GM19452 (cell line): ENCODE results near the gene THBS3.
"Not testable (repeated sequence)": the region's sequence is repeated elsewhere in the genome, so short reads cannot be mapped to it uniquely, and the experiment has no call there.

ENCODE experiments used
- ATAC-seq: cut with Tn5 transposase; IDR thresholded peaks from one replicate; pipeline ENCODE4 v1.9.1; 2021; ENCODE audit not compliant: unreplicated experiment

THBS3 gene

DNA sequence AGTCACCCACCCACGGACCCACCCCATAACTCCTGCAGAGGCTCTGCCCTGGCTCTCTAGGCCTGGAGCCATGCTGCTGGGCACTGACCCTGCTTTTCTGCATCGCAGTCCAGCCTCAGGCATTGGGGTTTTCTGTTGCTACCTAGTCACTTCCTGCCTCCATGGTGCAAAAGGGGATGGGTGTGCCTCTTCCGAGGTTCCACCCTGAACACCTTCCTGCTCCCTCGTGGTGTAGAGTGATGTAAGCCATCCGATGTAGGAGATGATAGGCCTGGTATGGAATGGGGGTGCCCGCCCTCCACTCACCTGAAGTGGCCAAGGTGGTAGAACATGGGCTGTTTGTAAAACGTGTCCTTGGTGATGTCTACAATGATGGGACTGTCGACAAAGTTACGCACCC is 27.7 kb upstream of the THBS3 start:
- ATAC-seq = not testable (repeated sequence)

DNA sequence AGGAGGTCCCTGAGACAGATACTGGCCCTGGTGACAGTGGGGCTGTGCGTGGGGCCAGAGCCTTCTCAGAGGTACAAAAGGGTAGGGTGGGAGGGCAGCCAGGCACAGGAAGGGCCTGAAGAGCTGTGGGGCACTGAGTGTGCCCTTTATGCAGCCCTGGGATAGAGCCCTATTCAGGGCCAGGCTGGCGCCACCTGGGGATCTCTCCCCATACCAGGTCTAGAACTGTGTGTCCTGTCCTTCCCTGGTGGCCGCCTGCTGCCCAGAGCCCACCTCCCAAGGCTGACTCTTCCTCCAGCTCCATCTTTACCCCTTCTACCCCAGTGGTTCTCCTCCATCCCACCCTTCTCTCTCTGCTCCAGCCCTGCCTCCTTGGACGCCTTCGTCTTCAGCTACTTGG is 25.8 kb upstream of the THBS3 start:
- not testable (repeated sequence) for ATAC-seq

DNA sequence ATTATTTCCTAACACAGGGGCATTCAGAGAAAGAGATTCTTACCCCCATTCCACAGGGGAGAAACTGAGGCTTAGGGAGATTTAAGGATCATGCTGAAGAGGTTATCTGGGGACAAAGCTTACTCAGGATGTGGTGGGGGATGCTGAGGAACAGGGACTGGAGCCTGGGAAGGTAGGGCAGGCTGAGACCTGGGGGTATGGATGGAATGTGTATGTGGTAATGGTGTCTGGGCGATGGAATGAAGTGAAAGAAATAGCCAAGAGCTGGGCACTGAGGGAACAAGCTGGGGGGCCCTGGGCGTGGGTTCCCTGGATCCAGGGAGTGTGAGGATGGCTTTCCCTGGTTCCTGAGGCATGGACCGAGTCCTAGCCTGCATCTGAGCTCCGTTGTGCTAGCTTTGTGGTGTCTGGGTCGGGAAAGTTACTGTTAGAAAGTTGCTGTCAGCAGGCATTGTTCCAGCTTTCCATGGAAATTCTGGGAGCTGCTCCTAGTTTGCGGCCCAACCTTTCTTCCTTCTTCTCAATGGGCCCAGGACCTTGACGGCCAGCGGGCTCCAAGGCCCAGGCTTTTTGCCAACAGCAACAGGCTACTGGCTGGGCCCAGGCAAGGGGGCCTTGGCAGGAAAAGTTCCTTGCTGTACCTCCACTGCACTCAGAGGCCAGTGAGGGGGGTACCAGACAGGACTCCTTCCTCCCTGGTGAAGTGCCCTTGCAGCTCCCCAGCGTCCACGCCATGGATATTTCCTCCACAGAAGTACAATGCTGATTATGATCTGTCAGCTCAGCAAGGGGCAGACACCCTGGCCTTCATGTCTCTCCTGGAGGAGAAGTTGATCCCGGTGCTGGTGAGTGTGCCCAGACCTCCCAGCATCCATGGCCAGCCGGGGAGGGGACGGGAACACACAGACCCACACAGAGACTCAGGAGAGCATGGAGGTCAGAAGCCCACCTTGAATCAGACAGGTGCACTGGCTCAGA is 24.6 kb upstream of the THBS3 start:
- ATAC-seq = not testable (repeated sequence)

DNA sequence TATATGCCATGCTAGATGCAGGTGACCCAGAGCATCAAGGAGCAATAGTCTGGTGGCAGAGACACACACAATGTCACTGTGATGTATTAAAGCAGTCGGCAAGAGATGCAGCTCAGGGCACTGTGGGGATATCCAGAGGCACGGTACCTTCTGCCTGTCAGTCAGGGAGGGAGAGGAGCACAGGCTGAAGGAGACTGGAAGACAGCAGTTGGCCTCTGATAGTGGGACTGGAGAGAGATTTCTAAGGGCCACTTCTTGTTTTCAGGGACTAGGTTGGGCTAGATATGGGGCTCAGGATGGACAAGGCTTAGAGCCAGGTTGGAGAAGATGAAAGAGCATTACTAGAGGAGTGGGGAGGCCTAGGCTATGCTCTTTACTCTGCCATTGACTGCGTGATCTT is 23.6 kb upstream of the THBS3 start:
- ATAC-seq = not testable (repeated sequence)

DNA sequence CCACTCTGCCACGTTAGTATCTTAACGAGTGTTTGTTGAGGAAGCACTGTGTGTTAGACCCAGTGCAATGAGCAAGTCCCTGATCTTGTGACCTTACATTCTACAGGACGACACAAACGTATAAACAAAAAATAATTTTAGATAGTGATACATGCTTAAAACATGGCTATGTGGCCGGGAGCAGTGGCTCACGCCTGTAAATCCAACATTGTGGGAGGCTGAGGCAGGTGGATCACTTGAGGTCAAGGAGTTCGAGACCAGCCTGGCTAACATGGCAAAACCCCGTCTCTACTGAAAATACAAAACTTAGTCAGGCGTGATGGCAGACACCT is 20.4 kb upstream of the THBS3 start:
- no peak for ATAC-seq

DNA sequence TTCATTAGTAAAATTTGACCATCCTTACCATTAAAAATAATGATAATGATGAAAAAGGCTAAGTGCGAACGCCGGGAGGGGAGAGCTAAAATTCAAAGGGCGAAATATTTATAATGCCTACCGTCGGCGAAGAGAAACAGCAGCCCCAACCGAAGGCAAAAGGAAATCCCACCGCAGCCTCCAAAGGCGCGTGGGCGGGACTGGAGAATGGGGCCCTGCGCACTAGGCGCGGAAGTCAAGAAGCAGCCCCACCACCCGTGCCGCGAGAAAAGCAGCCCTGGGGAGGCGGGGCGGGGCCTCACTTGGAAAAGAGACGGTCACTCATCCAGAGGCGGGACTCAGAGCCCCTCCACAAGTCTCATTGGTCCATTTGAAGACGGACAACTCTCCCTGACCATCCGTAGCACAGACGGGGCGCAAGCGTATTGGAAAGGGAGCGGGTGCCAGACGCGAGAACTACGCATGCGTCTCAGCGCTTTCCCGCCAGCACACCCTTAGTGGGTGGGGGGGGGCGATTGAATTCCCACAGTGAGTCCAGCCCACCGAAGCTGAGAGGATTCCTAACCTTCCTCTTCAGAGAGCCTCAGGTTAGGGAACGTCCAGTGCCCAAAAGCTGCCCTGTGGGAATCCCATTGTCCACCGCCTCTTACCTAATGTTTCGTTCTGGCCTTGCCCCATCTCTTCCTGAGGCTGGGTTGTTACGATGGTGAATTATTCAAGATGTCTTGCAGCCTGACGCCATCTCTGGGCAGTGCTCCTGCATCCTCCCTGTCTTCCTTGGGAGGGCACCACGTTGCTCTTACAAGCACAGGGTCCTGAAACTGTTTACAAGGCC is 19.8 kb upstream of the THBS3 start:
- ATAC-seq = peak; percentile 81

DNA sequence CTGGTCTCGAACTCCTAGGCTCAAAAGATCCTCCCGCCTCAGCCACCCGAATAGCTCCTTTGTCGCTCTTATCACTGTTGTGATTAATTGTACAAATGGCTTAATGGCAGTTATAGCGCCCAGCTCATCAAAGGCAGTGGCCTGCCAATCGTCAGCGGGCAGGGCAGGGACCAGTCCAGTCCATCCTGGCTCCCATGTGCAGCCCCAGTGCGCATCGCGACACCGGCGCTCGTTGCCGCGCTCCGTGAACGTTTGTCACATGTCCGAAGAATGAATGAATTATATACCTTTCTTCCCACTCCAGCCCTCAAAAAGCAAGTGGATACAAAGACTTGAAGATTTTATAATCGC is 19.2 kb upstream of the THBS3 start:
- ATAC-seq = peak; percentile 35

DNA sequence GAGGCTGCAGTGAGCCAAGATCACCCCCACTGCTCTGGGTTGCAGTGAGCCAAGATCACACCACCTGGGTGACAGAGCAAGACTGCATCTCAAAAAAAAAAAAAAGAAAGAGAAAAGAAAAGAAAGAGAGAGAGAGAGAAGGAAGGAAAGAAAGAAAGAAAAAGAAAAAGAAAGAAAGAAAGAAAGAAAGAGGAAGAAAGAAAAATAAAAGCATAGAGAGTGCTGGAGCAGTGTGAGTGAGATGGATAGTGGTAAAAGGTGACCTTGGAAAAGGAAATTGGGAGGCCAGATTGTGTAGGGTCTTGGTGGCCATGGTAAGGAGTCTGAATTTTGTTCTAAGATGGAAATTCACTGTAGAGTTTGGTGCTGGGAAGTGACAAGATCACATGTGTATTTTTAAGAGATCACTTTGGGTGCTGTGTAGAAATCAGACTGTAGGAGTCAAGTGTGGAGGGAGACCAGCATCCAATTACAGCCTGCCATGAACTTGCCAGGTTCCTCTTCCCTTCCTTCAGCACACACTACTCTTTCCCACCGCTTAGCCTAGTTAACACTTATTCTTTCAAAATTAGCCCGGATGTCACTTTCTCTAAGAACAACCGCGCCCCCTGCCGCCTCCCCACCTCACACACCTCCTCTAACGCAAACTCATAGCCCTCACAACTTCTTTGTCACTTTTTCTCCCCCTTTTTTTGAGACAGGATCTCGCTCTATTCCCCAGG is 18.7 kb upstream of the THBS3 start:
- ATAC-seq = peak; percentile 15

DNA sequence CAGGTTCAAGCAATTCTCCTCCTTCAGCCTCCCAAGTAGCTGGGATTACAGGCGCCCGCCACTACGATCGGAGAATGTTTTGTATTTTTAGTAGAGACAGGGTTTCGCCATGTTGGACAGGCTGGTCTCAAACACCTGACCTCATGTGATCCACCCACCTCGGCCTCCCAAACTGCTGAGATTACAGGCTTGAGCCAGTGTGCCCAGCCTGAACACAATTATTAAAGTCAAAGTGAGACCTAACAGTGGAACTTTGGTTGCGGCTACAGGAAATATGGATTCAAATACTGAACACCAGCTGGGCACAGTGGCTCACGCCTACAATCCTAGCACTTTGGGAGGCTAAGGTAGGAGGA is 17.7 kb upstream of the THBS3 start:
- not testable (repeated sequence) for ATAC-seq

DNA sequence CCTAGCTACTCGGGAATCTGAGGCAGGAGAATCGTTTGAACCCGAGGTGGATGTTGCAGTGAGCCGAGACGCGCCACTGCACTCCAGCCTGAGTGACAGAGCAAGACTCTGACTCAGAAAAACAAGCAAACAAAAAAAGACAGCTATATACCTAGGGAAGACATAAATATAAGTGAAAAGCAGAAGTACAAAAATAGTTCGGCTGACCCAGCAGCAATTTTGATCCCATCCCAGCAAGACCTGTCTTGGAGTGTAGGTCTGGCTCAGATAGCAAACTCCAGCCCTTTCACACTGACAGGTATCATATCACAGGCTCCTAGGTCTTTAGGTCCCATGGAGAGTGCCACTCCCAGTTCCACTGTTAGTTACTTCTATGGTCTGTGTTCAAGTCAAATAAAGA is 15.3 kb upstream of the THBS3 start:
- ATAC-seq = no peak

DNA sequence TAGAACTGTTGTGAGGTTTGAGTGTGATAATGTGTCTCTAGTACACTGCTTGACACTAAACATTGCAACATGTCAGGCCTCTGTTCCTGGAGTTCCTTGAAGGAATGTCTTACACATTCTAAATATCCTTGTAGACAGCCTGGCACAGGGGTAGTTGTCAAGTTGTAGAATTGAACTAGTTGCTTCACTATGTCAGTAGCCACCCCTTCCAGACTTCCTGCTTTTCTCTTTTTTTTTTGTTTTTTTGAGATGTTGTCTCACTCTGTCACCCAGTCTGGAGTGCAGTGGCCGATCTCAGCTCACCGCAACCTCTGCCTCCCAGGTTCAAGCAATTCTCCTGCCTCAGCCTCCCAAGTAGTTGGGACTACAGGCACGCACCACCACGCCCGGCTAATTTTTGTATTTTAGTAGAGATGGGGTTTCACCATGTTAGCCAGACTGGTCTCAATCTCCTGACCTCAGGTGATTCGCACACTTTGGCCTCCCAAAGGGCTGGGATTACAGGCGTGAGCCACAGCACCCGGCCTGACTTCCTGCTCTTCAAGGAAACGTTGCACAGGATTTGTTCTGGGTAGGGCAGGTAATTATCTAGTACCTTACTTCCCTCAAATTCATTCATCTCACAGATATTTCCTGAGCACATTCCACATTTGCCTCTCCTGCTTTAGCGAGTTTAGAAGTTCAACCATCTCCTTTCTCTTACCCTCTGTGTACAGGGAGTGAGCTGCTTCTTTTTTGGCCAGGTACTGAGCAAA is 12.7 kb upstream of the THBS3 start:
- not testable (repeated sequence) for ATAC-seq

DNA sequence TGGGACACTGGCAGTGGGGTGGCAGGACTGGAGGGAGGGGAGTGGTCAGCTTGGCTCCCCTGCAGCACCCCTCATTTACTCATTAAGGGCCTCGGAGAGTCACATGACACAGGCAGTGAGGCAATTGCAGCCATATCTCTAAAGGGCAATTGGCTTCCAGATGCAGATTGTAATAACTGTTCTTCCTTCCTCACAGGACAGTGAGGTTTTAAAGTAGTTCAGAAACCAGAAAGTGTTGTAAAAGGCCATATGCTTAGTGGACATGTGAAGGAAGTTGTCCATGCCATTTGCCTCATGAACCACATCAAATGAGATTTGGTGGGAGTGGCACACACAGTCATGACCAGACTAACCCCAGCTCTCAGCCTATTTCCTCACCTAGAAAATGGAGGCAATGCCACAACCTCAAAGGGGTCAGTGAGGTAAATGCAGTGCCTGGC is 11.9 kb upstream of the THBS3 start:
- ATAC-seq = no peak

DNA sequence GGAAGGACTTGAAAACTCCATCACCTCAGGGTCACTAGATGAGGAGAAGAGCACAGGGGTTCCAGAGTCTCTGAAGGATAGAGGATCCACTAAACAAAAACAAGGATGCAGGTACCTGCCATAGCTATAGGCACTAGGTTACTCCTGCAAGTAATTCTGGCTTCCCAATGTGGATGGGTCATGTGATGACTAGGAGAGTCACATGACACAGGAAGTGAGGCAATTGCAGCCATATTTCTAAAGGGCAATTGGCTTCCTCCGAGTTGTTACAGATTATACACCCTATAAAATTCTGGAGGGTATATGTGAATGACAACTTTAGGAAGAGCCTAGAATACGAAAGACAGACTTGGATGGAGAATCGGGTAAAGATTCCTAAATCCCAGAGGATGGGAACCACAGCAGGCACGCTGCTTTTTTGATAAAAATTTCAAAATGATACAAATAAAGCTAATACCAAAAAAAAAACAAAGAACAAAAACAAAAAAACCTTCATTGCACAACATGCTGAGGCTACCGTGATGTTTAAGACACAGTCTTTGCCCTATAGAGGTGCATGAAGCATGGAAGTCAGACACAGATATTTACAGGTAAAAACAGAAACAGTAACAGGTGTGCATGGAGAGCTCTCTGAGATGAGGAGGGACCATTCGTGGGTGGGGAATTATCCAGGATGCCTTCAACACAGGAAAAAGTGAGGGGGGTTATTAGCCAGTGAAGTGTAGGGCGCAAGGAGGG is 11.3 kb upstream of the THBS3 start:
- no peak for ATAC-seq

DNA sequence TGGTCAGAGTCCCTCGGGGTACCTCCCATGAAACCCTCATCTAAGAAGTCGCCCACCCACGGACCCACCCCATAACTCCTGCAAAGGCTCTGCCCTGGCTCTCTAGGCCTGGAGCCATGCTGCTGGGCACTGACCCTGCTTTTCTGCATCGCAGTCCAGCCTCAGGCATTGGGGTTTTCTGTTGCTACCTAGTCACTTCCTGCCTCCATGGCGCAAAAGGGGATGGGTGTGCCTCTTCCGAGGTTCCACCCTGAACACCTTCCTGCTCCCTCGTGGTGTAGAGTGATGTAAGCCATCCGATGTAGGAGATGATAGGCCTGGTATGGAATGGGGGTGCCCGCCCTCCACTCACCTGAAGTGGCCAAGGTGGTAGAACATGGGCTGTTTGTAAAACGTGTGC is 7.0 kb upstream of the THBS3 start:
- not testable (repeated sequence) for ATAC-seq

DNA sequence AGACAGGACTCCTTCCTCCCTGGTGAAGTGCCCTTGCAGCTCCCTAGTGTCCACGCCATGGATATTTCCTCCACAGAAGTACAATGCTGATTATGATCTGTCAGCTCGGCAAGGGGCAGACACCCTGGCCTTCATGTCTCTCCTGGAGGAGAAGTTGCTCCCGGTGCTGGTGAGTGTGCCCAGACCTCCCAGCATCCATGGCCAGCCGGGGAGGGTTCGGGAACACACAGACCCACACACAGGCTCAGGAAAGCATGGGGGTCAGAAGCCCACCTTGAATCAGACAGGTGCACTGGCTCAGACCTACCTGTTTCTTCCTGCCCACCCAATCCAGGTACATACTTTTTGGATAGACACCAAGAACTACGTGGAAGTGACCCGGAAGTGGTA is 4.3 kb upstream of the THBS3 start:
- ATAC-seq = not testable (repeated sequence)

DNA sequence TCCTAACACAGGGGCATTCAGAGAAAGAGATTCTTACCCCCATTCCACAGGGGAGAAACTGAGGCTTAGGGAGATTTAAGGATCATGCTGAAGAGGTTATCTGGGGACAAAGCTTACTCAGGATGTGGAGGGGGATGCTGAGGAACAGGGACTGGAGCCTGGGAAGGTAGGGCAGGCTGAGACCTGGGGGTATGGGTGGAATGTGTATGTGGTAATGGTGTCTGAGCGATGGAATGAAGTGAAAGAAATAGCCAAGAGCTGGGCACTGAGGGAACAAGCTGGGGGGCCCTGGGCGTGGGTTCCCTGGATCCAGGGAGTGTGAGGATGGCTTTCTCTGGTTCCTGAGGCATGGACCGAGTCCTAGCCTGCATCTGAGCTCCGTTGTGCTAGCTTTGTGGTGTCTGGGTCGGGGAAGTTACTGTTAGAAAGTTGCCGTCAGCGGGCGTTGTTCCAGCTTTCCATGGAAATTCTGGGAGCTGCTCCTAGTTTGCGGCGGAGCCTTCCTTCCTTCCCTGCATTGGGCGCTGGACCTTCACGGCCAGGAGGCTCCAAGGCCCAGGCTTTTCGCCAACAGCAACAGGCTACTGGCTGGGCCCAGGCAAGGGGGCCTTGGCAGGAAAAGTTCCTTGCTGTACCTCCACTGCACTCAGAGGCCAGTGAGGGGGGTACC is 3.8 kb upstream of the THBS3 start:
- not testable (repeated sequence) for ATAC-seq

DNA sequence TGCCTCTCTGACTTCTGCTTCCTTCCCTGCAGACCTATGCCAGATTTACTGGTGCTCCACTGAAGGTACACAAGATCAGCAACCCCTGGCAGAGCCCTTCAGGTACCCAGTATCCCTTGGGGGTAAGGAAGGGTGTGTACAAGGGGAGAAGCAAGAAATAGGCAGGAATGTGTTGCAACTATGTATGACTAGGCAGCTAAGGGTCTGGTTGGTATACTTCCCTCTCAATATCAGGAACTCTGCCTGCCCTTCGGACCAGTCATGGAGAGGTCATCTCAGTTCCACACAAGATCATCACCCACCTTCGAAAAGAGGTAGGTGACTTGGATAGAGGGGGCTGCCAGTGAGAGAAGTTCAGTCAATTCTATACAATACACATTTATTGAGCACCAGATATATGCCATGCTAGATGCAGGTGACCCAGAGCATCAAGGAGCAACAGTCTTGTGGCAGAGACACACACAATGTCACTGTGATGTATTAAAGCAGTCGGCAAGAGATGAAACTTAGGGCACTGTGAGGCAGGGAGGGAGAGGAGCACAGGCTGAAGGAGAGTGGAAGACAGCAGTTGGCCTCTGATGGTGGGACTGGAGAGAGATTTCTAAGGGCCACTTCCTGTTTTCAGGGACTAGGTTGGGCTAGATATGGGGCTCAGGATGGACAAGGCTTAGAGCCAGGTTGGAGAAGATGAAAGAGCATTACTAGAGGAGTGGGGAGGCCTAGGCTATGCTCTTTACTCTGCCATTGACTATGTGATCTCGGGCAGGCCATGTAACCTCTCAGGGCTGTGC is 2.8 kb upstream of the THBS3 start:
- ATAC-seq = no peak

DNA sequence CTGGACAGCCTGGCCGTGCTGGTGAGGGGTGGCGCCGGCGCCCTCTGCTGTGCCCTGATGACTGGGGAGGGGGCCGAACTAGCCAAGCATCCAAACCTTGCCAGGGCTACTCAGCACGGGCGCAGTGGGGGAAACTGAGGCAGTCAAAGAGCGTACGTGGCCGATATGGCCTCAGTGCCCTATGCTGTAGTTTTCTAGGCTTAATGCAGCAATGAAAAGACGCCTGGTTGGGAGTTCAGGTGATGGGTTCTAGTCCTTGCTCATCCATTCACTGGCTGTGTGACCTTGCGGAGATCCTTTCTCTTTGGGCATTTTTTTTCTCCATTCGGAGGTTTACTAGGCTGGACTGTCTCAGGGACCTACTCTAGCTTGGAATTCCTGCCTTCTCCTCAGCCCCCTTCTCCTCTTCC is 1.6 kb upstream of the THBS3 start:
- no peak for ATAC-seq
